ENCODE data around the gene ADO.
"Not testable (repeated sequence)": the region's sequence is repeated elsewhere in the genome, so short reads cannot be mapped to it uniquely, and the experiment has no call there.

ADO gene

DNA sequence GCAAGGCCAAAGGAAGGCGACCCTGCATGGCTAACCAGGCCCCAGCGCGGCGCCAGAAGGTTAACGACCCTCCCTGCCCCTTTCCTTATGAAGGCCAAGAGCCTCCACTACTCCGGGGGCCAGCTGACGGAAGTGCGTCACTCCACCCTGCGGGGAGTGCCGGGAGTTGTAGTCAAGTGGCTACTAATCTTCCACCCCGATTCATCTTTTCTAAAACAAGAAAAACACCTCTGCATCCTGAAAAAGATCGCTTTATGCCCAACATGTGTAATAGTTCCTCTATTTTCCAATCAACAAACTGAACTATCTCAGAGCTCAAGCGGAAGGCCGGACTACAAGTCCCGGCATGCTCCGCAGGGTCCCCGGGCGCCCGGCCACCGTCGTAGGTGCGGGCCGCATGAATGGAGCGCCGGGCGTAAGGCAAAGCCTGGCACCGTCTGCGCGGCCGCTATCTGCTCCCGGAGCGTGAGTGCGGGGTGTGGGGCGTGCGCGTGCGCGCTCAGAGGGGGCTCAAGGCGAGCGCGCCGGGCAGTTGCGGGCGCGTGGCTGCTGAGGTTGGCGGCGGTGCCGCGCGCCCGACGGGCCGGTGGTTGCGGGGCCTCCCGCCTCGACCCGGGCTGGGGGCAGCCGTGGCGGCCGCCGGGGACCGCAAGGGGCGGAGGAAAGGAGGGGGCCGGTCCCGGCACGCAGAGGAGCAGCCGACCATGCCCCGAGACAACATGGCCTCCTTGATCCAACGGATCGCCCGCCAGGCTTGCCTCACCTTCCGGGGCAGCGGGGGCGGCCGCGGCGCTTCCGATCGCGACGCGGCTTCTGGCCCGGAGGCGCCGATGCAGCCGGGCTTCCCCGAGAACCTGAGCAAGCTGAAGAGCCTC is at the start of gene ADO:
ADO (plus strand) TSS at position 365 of the 875 bp plus-strand sequence; CDS start at position 705, 340 bp downstream.
- peak; percentile 77 for DNase-seq (ENCODE audit: low spot score)

DNA sequence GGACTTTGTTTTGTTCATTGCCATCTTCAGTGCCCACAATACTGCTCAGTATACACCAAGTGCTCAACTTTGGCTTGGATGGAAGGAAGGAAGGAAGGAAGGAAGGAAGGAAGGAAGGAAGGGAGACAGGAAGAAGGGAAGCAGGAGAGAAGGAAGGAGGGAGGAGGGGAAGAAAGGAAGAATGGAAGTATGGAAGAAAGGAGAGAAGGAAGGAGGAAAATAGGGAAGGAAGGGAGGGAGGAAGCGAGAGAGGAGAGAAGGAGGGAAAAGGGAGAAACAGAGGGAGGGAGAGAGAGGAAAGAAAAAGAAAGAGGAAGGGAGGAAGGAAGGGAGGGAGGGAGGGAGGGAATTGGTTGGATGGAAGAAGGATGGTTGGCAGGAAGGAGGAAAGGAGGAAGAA is 49.6 kb upstream of the ADO start:
- DNase-seq (ENCODE audit: low spot score), result no peak

DNA sequence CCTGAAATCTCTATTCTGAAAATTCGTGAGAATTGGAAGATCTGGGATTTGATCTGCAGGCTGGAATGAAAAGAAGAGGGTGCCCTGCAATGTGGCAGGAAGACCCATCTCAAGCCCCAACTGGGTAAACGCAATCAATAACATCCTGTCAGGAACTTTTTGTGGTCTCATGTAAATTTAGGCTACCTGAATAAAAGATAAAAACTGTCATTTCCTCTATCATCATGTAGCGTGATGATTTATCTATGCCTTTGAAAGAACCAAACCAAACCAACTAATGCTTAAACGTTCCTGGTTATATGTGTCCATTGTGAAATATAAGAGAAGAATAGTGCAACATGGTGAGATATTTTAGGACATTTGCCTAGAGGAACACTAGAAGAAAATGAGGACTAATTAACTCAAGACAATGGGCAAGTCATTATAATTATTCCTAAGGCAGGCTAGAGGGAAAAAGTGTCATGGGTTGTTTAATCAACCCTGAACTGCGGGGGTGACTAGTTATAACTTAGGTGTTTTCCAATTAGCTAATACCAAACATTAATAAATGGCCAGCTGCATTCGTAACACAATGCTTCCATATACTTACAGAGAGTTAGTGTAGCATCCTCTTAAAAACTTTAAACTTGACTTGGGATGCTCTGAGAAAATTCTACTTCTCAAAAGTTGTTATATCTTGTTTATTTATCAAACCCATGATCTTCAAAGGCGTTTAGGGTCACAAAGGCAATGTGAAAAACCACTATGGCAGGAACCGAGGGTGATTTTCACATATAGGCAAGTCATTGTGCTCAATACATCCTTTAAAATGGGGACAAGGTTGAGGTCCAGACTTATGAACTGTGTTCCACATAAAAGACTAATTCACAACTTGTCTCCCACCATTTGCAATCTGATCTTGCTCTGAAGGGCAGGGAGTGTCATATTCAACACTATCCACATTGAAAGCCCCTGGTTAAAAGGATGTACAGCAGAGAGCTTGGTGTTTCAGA is 48.6 kb upstream of the ADO start:
- DNase-seq (ENCODE audit: low spot score), result peak; percentile 23

DNA sequence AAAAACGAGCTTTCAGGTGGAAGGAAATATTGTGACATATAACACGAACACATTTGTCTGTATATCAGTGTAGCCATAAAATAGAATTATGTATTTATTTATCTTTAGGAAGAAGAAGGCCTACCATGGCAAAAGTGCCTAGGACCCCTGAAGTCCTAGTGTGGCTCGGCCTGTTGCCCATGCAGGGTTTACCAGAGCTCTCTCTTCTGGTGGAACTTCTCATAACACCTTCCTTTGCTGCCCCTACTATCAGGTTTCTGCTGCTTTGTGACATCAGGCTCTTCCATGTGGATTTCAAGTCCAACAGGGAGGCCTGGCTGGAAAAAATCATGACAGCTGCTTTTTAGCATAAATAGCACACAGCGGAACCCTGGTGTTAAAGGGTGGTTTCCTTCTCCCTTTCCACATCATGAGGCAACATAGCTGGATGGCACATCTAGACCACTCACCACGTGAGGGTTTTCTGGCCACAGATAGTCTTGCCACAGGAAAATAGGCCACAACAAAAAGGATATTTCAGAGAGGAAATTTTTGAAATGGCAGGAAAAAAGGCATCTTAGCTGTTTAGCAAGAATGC is 44.8 kb upstream of the ADO start:
- no peak for DNase-seq (ENCODE audit: low spot score)

DNA sequence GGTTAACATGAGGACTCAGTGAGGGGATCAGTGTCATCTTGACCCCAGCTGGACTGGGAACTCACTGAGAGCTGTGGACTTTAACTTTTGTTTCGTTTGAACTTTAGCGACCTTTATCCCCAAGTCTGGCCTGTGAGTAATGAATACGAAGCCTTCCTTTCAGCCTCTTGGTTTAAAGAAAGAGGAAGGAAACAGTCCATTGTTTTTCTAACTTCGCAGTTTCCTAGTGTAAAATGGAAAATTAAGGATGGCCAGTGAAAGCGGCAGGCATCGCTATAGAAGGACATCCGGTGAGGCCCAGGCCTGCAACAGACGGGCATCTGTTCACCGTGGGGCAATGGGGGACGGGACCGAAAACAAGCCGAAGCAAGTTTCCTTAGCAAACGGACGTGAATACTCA is 44.1 kb upstream of the ADO start:
- no peak for DNase-seq (ENCODE audit: low spot score)

DNA sequence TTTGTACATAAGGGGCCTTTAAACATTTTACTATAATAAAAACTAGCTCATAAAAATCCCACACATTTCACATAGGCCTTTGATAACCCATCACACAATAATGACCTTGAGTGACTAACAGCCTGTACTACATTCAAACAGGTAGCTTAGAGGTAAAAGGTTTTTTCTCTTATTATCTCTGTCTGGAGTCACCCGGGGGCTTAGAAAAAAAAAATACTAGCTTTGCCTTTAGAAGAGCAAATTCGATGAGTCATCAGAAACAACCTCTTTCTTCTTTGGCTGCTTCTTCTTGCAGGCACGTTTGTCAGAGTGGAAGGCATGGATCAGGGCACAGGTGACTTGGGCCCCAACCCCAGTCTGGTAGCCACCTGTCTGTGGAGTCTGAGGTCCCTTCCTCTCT is 43.4 kb upstream of the ADO start:
- DNase-seq (ENCODE audit: low spot score), result peak; percentile 29

DNA sequence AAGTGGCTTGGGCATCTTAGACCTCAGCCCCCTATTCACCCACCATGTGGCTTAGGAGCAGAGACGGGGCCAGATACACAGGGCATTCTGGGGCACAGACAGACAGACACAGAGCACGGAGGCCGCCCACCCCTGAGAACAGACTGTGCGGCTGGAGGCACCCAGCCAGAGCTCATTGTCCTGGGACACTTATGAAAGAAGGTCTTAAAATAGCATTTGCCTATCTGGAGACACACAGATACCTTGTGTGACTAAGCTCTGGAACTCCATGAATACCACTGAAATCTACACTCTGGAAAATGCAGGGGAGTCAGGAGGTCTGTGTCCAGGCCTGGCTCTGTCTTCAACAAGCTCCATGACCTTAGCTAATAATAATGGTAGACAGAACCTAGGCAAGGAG is 41.4 kb upstream of the ADO start:
- DNase-seq (ENCODE audit: low spot score), result no peak

DNA sequence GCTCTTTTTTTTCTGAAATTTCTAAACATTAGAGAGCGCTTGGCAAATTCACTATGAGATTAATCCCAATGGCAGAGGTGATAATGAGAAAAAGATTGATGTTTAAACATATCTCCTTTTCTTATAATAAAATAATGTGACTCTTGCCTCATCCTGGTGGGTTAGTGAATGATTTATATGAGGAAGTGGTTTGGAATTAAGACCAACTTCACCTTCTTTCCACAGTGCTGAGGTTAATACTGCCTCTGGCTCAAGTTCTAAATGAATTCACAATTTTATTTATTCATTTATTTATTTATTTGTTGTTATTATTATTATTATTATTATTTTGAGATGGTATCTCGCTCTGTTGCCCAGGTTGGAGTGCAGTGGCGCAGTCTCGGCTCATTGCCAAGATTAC is 40.5 kb upstream of the ADO start:
- no peak for DNase-seq (ENCODE audit: low spot score)

DNA sequence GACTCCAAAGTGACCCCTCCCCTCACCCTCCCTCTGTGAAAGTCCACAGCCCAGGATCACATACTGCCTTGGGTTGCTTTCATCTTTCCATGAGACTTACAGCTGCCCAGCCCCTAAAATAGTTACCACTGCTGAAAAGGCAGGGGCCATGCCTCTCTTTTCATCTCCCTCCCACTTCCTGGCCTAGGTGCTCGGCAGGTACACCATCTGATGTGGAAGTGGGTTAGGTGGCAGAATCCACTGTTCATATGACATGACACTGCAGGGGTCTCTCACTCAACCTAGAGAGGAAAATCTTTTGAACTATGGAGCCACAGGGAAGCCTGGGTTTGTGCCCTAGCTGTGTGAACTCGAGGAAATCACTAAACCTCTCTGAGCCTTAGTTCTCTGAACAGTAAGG is 38.8 kb upstream of the ADO start:
- no peak for DNase-seq (ENCODE audit: low spot score)

DNA sequence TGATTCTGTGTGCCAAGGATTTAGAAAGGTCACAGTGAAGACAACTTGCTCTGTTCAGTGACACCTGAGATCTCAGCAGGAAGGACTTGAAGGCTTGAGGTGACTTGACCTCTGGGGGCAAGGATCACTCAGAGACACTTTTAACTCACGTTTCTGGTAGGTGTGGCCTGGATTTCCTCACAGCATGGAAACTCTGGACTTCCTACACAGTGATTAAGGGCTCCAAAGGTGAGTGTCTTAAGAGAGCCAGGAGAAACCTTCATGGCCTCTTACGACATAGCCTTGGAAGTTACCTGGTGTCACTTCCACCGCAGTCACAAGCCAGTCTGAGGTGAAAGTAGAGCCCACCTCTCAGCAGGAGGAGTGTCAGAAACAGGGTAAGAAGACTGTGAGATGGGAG is 38.1 kb upstream of the ADO start:
- DNase-seq (ENCODE audit: low spot score), result no peak

DNA sequence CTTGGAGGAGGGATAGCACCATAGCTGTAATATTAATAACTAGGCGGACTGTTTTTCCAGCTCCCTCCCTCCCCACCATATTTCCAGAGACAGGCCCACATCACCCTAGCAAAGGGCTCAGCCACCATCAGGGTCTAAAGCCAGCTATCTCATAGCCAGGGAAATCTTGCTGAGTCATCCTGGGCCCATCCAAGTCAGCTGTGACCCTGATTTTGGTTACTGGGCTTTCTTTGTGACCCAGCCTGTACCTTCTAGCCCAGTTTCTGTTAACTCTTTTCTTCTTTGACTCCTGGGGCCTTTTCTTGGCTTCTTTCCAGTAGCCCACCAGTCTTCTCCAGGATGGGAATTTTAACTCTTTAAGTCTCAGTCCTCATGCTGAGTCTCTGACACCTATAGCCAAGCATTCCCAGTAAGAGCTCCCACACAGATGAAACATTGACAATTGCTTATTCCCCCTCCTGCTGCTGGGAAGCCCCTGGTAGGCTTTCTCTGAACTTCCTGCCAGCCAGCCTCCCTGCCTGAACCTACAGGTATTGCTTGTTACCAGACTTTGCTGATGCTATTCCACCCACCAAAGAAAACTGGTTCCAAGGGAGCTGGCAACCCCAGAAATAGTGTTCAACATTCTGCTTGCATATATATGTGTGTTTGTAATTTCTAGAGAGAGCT is 34.8 kb upstream of the ADO start:
- DNase-seq (ENCODE audit: low spot score), result no peak

DNA sequence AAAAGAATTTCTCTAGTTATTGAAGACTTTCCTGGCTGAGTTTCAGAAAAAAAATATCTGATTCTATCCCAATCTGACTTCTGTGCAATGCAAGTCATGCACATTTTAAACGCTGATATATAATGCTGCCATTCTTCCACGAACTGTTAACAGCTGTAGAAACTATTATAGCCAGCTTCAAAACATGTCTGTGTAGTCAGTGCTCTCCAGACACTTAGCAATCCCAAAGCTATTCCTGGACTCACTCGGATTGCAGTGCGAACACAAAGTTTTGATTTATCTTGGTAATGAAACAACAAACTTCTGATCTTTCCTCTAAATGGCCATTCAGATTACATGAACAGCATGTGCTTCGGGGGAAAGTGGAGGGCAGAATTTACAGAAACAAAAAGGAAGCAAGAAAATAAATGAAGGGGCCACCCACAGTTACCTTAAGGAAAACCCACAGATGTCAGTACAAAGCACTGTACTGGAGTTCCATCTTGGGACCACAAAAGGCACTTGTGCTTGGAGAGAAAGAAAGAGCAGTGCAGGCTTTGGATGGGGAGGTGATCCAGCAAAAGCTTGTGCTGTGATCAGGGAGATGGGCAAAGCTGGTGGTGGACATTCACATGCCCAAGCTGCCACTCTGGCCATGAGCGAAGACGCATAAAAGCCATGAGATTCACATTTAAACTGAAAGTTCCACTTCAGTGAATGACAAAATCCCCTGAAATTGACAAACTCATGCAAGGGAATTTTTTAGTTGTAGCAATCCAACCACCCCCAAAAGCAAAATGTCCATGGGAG is 32.1 kb upstream of the ADO start:
- no peak for DNase-seq (ENCODE audit: low spot score)

DNA sequence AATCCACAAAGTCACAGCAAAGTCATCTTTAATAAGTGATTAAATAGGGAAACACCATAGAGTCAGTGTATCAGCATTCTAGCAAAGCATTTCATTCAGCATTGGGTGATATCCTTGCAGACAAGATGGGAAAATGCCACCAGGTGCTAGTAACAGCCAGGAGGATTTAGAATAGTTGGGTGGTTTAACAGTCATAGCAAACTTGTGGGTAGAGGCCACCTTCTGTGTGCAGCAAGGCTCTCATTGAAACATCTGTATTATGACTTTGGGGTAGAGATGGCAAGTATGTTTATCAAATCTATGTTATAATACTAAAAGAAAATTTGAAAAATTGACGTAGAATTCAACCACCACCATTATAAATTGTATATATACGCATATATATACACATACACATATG is 26.4 kb upstream of the ADO start:
- no peak for DNase-seq (ENCODE audit: low spot score)

DNA sequence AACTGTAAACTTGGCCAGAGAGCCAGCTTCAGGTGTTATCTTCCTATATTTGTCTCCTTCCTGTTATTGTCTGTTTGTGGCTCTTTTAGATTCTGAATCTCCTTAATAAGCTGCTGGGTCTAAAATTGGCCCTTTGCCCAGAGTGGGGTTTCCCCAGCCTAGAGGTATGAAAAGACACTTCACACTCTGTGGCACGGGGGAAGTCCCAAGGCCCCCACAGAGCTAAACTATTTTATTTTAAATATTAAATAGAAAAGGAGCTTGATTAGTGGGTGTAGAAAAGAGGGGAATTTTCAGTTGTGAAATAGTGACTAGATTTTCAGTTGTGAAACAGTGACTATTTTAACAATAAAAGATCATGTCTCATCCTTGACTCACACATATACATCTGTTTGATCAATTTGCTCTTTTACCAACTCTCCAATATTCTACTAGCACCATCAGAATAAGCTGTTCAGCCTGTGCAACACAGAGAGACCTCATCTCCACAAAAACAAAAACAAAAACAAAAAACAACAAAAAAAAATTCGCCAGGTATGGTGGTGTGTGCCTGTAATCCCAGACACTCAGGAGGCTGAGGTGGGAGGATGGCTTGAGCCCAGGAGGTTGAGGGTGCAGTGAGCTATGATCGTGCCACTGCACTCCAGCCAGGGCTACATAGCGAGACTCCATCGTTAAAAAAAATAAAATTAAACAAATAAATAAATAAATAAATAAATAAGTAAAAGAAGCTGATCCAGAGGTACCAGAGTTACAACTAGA is 24.9 kb upstream of the ADO start:
- DNase-seq (ENCODE audit: low spot score), result peak; percentile 93

DNA sequence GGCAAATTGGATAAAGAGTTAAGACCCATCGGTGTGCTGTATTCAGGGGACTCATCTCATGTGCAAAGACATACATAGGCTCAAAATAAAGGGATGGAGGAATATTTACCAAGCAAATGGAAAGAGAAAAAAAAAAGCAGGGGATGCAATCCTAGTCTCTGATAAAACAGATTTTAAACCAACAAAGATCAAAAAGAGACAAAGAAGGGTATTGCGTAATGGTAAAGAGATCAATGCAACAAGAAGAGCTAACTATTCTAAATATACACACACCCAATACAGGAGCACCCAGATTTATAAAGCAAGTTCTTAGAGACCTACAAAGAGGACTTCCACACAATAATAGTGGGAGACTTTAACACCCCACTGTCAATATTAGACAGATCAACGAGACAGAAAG is 20.0 kb upstream of the ADO start:
- not testable (repeated sequence) for DNase-seq (ENCODE audit: low spot score)

DNA sequence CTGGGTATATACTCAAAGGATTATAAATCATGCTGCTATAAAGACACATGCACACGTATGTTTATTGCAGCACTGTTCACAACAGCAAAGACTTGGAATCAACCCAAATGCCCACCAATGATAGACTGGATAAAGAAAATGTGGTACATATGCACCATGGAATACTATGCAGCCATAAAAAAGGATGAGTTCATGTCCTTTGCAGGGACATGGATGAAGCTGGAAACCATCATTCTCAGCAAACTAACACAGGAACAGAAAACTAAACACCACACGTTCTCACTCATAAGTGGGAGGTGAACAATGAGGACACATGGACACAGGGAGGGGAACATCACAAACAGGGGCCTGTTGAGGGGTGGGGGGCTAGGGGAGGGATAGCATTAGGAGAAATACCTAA is 16.2 kb upstream of the ADO start:
- DNase-seq (ENCODE audit: low spot score), result not testable (repeated sequence)

DNA sequence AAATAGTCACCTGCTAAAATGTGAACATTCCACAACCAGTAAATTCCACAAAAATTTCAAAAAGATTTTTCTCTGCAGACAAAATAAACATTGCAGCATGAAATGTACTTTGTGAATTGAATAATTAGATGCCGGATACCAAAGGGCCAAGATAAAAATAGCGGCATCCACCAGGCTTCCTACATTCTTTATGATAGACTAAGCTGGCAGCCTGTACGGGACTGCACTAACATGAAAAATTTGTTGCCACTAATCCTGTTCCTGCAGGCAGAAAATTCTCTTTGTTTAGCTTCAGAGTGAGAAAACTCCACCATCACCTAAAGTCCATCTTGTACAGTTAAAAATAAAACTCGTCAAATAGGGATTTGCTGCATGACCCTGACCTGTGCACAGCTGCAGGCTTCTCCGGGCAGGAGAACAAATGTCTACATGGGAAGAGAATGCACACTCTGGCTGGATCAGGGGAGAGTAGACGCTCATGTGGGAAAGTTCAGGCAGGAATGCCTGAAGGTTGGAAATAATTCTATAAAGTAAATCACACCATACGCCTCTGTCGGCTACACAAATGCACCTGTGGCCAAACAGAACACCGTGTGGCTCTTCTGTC is 15.6 kb upstream of the ADO start:
- DNase-seq (ENCODE audit: low spot score), result no peak

DNA sequence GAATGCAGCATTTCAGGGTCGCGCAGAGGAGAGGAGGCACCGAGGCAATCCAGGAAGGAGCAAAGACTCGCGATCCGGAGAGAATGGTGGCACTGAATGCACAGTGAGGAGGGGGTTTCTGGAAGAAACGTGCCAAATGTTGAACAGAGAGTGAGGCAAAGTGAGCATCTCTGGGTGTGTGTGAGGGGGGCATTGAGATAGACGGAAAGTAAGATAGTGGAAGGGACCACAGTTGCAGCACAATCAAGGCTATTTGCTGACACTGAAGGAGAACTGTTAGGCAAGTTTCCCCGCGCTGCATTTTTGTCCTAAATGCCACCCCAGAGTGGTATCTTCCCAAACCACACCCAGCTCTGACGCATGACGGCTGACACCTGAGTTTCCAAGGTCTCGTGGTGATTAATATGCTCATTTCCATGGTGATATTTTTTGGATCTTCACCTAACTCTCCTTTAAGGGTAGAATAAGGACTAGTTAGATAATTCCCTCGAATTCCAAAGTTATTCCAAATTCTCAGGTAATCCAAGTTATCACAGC is 14.4 kb upstream of the ADO start:
- no peak for DNase-seq (ENCODE audit: low spot score)

DNA sequence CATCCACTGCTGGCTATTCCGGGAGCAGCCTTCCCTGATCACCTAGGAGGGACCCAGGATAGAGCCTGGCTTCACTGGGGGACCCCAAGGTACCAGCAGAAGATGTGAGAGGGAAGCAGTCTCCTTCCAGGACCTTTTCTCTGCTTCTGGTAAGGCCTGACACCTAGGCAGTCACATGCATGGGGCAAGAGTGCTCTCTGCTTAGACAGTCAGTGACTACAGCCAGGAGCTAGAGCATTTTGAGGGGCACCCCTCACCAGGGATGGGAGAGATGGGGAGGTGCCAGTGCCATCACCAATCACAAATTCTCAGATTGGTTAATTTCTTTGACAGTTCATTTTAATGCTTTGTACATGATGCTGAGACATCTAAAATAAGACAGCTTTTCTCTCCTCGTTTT is 13.9 kb upstream of the ADO start:
- DNase-seq (ENCODE audit: low spot score), result no peak

DNA sequence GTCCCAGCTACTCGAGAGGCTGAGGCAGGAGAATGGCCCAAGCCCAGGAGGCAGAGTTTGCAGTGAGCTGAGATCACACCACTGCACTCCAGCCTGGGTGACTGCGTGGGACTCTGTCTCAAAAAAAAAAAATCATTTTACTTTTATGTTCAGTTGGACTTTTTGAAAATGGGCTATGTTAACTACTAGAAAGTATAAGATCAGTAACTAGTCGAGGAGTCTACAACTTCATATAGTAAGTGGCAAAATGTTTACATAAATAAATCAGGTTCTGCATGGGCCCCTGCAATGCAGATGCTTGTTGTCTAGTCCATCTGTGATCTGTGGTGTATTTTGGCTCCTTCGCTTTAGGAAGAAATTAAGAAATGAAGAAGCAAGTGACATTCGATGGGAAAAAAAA is 12.3 kb upstream of the ADO start:
- DNase-seq (ENCODE audit: low spot score), result no peak

Data from CD4-positive, alpha-beta T cell treated with Interleukin-2 at 100 ng/mL for 4 hours (primary cell).